ENCODE results near the gene AUTS2.

Gene AUTS2

GRCh38 chr7:70680743-70681468, 1082.6 kb downstream of the AUTS2 start:
- DNase-seq = no peak

GRCh38 chr7:70681469-70682350, 1083.4 kb downstream of the AUTS2 start:
- DNase-seq = no peak

GRCh38 chr7:70684173-70684572, 1085.9 kb downstream of the AUTS2 start:
- no peak for DNase-seq

- peak in 1 of 3 experiments; percentile 27 for DNase-seq
These were observed 1095.0 kb downstream of the AUTS2 start for GRCh38 chr7:70693321-70693685.

- peak; percentile 82 to 93 (median 88) for DNase-seq
These were observed 1095.6 kb downstream of the AUTS2 start for GRCh38 chr7:70693686-70694433.

GRCh38 chr7:70694434-70694970, 1096.2 kb downstream of the AUTS2 start:
- DNase-seq = peak; percentile 64 to 93 (median 79)

GRCh38 chr7:70694971-70695794, 1096.9 kb downstream of the AUTS2 start:
- peak in 2 of 3 experiments; percentile 78 to 81 for DNase-seq

GRCh38 chr7:70695795-70696083, 1097.5 kb downstream of the AUTS2 start:
- peak in 2 of 3 experiments; percentile 34 to 74 for DNase-seq

- DNase-seq = peak; percentile 28 to 63 (median 46)
These were observed 1098.0 kb downstream of the AUTS2 start for GRCh38 chr7:70696201-70696754.

GRCh38 chr7:70698219-70698832, 1100.1 kb downstream of the AUTS2 start:
- DNase-seq = peak; percentile 48 to 86 (median 81)

- DNase-seq = peak in 2 of 3 experiments; percentile 24 to 32
These were observed 1101.0 kb downstream of the AUTS2 start for GRCh38 chr7:70699271-70699670.

- peak; percentile 33 to 63 (median 51) for DNase-seq
These were observed 1102.0 kb downstream of the AUTS2 start for GRCh38 chr7:70700055-70700940.

GRCh38 chr7:70700941-70701425, 1102.7 kb downstream of the AUTS2 start:
- peak in 2 of 3 experiments; percentile 33 to 57 for DNase-seq

GRCh38 chr7:70701477-70701876, 1103.2 kb downstream of the AUTS2 start:
- DNase-seq = no peak

GRCh38 chr7:70701991-70702390, 1103.7 kb downstream of the AUTS2 start:
- DNase-seq = no peak

GRCh38 chr7:70703785-70704184, 1105.5 kb downstream of the AUTS2 start:
- DNase-seq = peak; percentile 28 to 81 (median 51)

GRCh38 chr7:70704831-70705346, 1106.6 kb downstream of the AUTS2 start:
- DNase-seq = peak in 2 of 3 experiments; percentile 60 to 93

- DNase-seq = no peak
These were observed 1107.9 kb downstream of the AUTS2 start for GRCh38 chr7:70706204-70706603.

GRCh38 chr7:70706698-70707097, 1108.4 kb downstream of the AUTS2 start:
- no peak for DNase-seq

GRCh38 chr7:70707823-70708243, 1109.6 kb downstream of the AUTS2 start:
- DNase-seq = peak in 2 of 3 experiments; percentile 52 to 95
